ENCODE data around the gene ABCC11. TPM values are rescaled to one million over a fixed set of nuclear protein-coding genes. Genes with fewer than 3 reads are reported as not detected.

The ABCC11 gene
- total and polyA plus RNA-seq, 2 experiments from 2014 or later = 0.10 TPM; not detected in 1

DNA sequence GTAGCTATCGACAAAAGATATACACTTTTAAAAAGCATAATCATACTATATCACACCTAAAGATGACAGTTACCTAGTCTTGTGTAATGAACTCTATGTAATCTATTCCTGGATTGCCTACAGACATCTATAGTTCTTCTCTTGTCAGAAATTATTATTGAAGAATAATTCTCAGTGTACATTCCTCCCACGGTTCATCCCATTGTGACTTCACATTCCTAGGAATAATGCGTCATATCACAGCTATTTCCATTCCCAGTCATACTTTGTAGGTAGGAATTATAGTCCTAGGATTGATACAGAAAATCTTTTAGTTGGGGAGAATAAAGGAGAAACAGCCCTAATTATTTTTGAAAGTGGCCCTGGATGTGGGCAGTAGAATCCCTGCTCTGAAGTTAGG lies 44.0 kb upstream of the ABCC11 start (continued):
- TF ChIP-seq ZNF462 (CRISPR knock-in tag; IDR thresholded peaks at IDR 0.05) (no peak), REST (IDR thresholded peaks at IDR 0.05; ENCODE audit: unreplicated experiment) (no peak)

DNA sequence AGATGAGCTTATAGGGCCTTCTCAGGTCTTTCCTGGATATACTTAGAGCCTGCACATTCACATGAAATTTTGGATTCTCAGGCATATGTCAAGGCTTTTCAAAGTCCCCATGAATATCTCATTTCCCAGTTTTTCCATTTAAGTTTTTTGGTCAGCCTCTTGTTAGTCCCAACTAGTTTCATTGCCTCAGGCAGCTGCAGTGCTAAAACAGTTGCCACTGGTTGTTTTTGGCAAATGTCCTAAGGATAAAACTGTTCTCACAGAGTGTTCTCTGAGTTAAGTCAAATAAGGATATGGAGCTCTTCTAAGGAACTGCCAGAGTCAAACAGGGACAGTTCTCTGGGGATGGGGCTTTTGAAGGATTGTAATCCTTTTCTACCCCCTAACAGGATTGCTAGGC lies 39.9 kb upstream of the ABCC11 start:
- H3K79me2 ChIP-seq (replicated peaks; ENCODE audit: insufficient read depth) = no peaks in the 10 kb centered on the region
- Mint-ChIP-seq H3K4me3 (no peak overlapping the region), H3K4me1 (peaks cover 33% of the 10 kb centered on the region), H3K27me3 (ENCODE audit: insufficient read depth, low read depth, poor library complexity) (no peaks in the 10 kb centered on the region), H3K36me3 (ENCODE audit: low read depth) (peaks cover 27% of the 10 kb centered on the region), H3K27ac (no peak overlapping the region), H3K9me3 (peaks cover 21% of the 10 kb centered on the region)
- H4K20me1 ChIP-seq (replicated peaks; ENCODE audit: insufficient read depth) = no peaks in the 10 kb centered on the region
- H2AFZ ChIP-seq = no peak overlapping the region
- DNase-seq (ENCODE audit: low spot score) = no peak
- no peaks in the 10 kb centered on the region for H3K27me3 ChIP-seq (ENCODE audit: insufficient read depth)
- H3K4me3 ChIP-seq = no peak overlapping the region
- ATAC-seq = no peak
- TF ChIP-seq, protein P1, sequence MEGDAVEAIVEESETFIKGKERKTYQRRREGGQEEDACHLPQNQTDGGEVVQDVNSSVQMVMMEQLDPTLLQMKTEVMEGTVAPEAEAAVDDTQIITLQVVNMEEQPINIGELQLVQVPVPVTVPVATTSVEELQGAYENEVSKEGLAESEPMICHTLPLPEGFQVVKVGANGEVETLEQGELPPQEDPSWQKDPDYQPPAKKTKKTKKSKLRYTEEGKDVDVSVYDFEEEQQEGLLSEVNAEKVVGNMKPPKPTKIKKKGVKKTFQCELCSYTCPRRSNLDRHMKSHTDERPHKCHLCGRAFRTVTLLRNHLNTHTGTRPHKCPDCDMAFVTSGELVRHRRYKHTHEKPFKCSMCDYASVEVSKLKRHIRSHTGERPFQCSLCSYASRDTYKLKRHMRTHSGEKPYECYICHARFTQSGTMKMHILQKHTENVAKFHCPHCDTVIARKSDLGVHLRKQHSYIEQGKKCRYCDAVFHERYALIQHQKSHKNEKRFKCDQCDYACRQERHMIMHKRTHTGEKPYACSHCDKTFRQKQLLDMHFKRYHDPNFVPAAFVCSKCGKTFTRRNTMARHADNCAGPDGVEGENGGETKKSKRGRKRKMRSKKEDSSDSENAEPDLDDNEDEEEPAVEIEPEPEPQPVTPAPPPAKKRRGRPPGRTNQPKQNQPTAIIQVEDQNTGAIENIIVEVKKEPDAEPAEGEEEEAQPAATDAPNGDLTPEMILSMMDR (conservative IDR thresholded peaks at IDR 0.05; ENCODE audit: low read depth in 2 of 2) = no peak
- no peak for TF ChIP-seq REST (IDR thresholded peaks at IDR 0.05; ENCODE audit: unreplicated experiment)
- no peak for TF ChIP-seq EZH2 (IDR thresholded peaks at IDR 0.05; ENCODE audit: low read depth, unreplicated experiment)
- TF ChIP-seq, protein P2, sequence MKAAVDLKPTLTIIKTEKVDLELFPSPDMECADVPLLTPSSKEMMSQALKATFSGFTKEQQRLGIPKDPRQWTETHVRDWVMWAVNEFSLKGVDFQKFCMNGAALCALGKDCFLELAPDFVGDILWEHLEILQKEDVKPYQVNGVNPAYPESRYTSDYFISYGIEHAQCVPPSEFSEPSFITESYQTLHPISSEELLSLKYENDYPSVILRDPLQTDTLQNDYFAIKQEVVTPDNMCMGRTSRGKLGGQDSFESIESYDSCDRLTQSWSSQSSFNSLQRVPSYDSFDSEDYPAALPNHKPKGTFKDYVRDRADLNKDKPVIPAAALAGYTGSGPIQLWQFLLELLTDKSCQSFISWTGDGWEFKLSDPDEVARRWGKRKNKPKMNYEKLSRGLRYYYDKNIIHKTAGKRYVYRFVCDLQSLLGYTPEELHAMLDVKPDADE (IDR thresholded peaks at IDR 0.05) = no peak
- TF ChIP-seq POLR2AphosphoS5 (IDR thresholded peaks at IDR 0.05; ENCODE audit: low read depth) = no peak
- TF ChIP-seq CREB1 (CRISPR knock-in tag; IDR thresholded peaks at IDR 0.05; ENCODE audit: low read depth) = no peak
- H3K4me2 ChIP-seq = no peak overlapping the region
- H3K9me2 ChIP-seq (ENCODE audit: insufficient read depth) = no peaks in the 10 kb centered on the region
- peaks cover 12% of the 10 kb centered on the region for H3K36me3 ChIP-seq (ENCODE audit: insufficient read depth)
- no peak overlapping the region for H3K27ac ChIP-seq (ENCODE audit: low read depth)
- H3K4me1 ChIP-seq (ENCODE audit: insufficient read depth) = peaks cover 22% of the 10 kb centered on the region
- no peaks in the 10 kb centered on the region for H3F3A ChIP-seq (replicated peaks; ENCODE audit: low read depth)
